ENCODE results near the gene METTL25. TPM values are rescaled to one million over a fixed set of nuclear protein-coding genes. Genes with fewer than 3 reads are reported as not detected.

METTL25 gene
- total RNA-seq, 1 donor from 2014 or later, result 14.3 TPM

GRCh38 chr12:82475211-82475610 is 116.9 kb downstream of the METTL25 start:
- TF ChIP-seq CTCF (conservative IDR thresholded peaks at IDR 0.05), result no peak

DNA sequence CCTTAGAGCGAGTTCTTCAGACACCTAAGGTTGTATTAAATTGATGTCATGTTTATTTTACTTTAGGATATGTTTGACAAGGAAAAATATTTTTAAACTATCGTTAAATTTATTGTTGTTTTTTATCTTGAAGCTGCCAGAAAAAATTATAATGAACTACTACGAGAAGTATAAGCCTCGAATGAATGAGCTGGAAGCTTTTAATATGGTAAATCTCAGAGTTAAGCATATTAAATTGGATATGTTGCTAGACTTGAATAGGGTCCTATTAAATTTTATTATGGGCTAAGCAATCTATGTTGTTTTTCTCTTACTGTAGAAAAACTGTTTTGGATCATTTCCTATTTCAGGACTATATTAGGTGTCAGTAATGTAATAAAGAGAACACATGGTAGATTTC is 118.2 kb downstream of the METTL25 start:
- H3K36me3 Mint-ChIP-seq, result peaks cover 6% of the 10 kb centered on the region
- no peak overlapping the region for H3K4me3 Mint-ChIP-seq
- DNase-seq (ENCODE audit: extremely low spot score, unreplicated experiment), result no peak
- TF ChIP-seq CTCF (conservative IDR thresholded peaks at IDR 0.05), result no peak
- no peak overlapping the region for H3K27ac Mint-ChIP-seq
- no peaks in the 10 kb centered on the region for H3K4me1 Mint-ChIP-seq (ENCODE audit: unreplicated experiment)
- no peaks in the 10 kb centered on the region for H3K9me3 Mint-ChIP-seq
- H3K27me3 Mint-ChIP-seq, result no peaks in the 10 kb centered on the region

More at GRCh38 chr12:82475211-82475610, 116.9 kb downstream of the METTL25 start:
- no peak overlapping the region for H3K27ac Mint-ChIP-seq
- H3K4me3 Mint-ChIP-seq, result no peak overlapping the region
- H3K27me3 Mint-ChIP-seq, result no peaks in the 10 kb centered on the region
- no peaks in the 10 kb centered on the region for H3K4me1 Mint-ChIP-seq (ENCODE audit: unreplicated experiment)
- DNase-seq (ENCODE audit: extremely low spot score, unreplicated experiment), result no peak
- H3K36me3 Mint-ChIP-seq, result peaks cover 6% of the 10 kb centered on the region
- no peaks in the 10 kb centered on the region for H3K9me3 Mint-ChIP-seq

DNA sequence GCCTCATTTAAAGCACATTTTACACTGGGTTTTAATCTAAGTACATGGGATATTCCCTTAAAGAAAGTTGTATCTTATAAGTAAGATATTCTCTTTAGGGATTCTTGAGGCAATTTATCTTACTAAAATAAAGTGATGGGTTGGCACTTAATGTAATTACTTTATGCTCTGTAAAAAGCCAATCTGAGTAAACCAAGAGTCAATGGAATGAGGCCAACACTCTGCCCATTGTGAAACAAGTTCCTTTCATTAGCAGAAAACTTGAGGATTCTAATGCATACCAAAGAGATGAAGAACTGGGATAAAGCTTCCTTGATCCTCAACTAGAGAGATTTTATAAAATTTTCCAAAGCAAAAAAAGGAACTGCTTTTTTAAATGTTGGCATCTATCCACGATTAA is 121.2 kb downstream of the METTL25 start:
- Mint-ChIP-seq H3K9me3 (peaks cover 3% of the 10 kb centered on the region), H3K4me3 (no peak overlapping the region), H3K27me3 (no peaks in the 10 kb centered on the region), H3K4me1 (ENCODE audit: unreplicated experiment) (no peaks in the 10 kb centered on the region), H3K27ac (no peak overlapping the region), H3K36me3 (no peaks in the 10 kb centered on the region)
- DNase-seq (ENCODE audit: extremely low spot score, unreplicated experiment), result no peak
- TF ChIP-seq CTCF (conservative IDR thresholded peaks at IDR 0.05), result no peak

DNA sequence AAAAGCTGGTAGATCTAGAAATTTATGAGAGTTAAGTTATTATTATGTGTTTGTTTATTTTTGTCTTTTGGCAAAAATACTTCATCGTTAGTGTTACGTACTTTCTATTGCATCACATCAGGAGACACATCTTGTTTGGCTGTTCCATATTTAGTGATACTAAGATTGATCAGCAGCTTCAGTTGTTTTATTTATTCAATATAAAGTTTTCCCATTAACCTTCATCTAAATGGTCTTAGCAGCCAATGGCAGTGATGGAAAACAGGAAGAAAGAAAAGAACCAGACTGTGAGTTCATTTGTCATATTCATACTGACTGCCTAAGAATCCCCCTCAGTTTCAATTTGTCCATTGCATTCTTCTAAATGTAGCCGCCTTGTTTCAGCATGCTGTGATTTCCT is 122.3 kb downstream of the METTL25 start:
- peaks cover 4% of the 10 kb centered on the region for H3K9me3 Mint-ChIP-seq
- H3K4me3 Mint-ChIP-seq, result no peak overlapping the region
- H3K27ac Mint-ChIP-seq, result no peak overlapping the region
- no peaks in the 10 kb centered on the region for H3K4me1 Mint-ChIP-seq (ENCODE audit: unreplicated experiment)
- no peaks in the 10 kb centered on the region for H3K27me3 Mint-ChIP-seq
- TF ChIP-seq CTCF (conservative IDR thresholded peaks at IDR 0.05), result no peak
- no peak for DNase-seq (ENCODE audit: extremely low spot score, unreplicated experiment)
- H3K36me3 Mint-ChIP-seq, result no peaks in the 10 kb centered on the region

DNA sequence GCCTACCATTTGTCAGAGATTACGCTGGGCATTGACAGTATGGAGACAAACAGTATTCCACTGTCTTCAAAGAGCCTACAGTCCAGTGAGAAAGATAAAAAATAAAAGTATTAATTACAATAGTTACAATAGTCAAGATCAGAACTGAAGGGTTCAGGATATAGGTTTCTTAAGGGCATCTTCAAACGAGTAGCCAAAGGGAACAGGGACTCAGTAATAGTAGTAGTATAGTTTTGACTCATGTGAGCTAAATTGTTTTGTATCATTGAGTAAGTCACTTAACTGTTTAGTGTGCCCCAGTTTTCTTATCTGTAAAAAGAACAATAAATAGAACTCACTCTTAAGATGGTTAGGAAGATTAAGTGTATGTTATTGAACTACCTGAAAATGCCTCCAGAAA is 123.6 kb downstream of the METTL25 start:
- no peak for TF ChIP-seq CTCF (conservative IDR thresholded peaks at IDR 0.05)
- DNase-seq (ENCODE audit: extremely low spot score, unreplicated experiment), result no peak
- Mint-ChIP-seq H3K27me3 (no peaks in the 10 kb centered on the region), H3K9me3 (peaks cover 4% of the 10 kb centered on the region), H3K4me1 (ENCODE audit: unreplicated experiment) (no peaks in the 10 kb centered on the region), H3K4me3 (no peak overlapping the region), H3K27ac (no peak overlapping the region), H3K36me3 (no peaks in the 10 kb centered on the region)

Measured in type B pancreatic cell (in vitro differentiated cells).